ENCODE results near the gene HPCAL4.

DNA sequence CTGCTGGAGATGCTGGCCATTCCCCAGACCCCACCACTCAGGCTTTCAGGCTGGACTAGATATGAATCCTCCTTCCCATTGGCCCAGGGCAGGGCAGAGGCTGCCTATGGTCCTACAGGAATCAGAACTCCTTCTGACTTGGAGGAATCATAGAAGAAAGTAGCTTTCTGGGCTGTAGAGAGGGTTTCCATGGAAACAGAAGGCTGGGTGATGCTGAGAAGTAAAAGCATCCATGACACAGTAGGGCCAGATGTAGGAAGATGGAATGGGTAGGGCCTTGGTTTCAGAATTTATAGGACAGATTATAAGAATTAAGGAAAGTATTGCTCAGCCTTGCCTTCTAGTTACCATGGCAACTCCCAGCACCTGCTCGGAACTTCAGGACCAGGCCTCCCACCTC is 28.4 kb downstream of the HPCAL4 start:
- TF ChIP-seq EZH2phosphoT487 (IDR thresholded peaks at IDR 0.05; ENCODE audit: insufficient read depth, low read depth) (no peak), EZH2 (IDR thresholded peaks at IDR 0.05; ENCODE audit: insufficient read depth, poor library complexity, severe bottlenecking) (no peak)
